GM19468 (cell line): ENCODE results near the gene COMMD10.
A peak's percentile ranks its signal among the peaks of the same experiment; 100 is the strongest.

Experiments used
- ATAC-seq: cut with Tn5 transposase; IDR thresholded peaks from one replicate; pipeline ENCODE4 v1.9.1; 2021; ENCODE audit warnings: mild to moderate bottlenecking, moderate library complexity, moderate number of reproducible peaks; ENCODE audit not compliant: unreplicated experiment; ENCODE audit errors: extremely low read depth

Gene COMMD10

DNA sequence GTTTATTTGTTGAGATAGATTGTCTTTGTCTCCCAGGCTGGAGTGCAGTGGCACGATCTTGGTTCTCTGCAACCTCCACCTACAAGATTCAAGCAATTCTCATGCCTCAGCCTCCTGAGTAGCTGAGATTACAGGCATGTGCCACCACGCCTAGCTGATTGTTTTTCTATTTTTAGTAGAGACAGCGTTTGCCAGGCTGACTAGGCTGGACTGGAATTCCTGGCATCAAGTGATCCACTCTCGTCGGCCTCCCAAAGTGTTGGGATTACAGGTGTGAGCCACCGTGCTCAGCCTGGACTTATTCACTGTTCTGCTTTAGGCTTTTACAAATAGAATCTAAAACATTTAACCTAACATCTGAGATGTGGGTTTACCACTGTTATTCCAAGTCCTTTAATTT, 91.3 kb downstream of the COMMD10 start:
- ATAC-seq = no peak

DNA sequence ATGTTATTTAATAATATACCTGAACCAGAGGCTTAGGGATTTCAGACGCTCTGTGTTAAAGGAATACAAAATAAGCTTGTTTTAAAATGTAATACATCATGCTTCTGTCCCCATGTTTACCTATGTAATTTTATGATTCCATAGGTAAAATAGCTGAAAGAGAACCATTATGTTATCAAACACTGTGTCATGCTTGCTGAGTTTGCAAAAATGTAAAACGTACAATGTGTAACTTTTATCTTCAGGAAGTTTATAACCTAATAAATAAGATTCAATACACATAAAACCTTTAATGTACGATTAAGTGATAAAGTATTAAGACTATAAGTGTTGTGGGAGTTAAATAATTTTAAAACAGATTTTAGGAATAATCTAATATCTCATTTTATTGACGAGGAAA, 94.1 kb downstream of the COMMD10 start:
- no peak for ATAC-seq

DNA sequence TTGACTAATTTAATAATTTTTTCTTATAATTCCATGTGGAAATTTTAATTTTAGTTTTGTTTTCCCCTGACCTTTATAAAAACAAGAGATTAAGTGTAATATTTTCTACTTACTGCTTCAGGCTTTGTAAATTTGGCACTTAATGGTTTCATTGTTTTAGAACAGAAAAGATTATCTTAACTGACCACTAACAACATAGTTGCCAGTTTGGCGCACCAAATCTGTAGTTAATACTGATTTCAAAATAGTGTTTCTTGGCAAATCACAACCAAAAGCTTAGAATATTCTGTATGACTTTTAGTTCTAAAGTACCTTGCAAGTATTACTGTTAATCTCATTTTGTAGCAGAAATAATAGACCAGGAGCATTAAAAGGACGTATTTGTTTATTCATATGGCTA, 124.3 kb downstream of the COMMD10 start:
- ATAC-seq = no peak

DNA sequence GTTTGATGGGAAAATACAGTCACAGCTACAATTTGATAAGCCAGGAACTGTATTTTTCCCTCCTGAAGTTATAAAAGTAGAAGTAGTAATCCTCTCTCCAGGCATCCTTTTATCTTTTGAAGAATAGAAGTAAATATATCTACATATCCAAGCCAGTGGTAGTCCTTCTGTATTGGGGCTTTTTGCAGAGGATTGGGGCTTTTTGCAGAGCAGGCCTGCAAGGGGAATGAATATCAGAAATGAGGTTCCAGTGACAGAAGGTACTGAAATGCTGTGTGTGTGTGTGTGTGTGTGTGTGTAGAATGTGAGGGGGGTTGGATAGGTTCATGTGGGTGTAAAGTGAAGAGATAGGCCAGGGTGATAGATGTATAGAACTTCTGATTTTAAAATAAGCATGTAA, 127.4 kb downstream of the COMMD10 start:
- ATAC-seq = no peak

DNA sequence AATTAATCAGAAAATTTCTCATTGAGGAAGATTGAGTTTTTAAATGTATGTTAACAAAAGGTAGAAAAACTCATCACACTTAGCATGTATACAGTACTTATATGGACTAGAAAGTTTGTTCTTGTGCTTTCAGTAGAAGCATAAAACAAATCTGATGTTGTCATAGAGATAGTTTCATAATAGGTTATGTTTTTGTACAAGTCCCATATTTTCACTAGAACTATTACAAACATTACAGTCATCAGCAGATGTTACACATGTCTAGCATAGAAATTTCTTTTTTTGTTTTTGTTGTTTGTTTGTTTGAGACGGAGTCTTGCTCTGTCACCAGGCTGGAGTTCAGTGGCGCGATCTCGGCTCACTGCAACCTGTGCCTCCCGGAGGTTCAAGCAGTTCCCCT, 131.4 kb downstream of the COMMD10 start:
- ATAC-seq = no peak

DNA sequence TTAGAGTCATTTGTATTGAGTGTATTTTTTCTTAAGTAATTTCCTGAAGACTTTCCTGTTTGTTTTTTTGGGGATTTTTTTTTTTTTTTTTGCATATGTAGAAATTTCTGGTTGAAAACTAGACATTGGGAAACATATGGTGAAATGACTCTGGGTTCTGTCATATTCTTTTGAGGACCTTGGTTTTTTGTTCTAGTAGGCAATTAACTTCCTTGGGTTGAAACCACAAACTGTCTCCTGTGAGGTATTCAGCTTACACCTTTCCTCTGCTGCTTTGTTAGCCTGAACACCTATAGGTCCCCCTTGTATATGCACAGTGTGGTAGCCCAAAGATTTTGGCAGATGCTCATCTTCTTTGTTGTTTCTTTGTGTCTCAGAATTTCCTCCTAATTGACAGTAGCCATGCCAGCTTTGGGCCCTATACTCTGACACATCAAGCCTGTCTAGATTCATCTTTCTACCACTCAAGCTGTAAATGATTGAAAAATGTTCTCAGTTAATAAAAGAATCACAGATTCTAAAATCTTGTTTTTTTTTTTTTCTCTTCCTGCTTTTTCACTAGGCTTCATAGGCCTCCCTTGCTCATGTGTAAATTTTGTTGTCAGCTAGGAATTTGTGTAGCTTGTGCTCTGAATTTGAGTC, 140.6 kb downstream of the COMMD10 start:
- ATAC-seq = no peak

DNA sequence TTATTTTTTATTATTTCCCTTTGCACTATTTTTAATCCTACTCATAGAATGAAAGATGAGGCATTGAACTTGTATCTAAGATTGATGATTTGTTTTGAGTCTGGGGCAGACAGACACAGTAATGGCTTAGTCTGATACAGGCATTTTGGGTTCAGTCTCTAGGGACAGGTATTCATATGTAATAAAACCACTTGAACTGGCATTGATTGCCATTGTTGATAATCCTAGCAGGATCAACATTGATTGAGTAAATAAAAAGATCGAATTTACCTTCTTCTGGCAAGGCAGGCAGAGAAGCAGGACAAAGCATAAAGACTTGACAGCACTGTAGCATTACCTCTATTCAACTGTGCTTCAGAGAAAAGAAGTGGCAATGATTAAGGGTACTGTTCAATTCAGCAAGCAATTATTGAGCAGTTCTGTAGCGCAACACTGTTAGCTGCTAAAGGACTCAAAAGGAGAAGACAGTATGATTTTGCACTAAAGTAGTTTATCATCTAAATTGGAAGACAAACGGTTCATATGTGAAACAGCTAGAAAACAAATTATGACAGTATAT, 144.4 kb downstream of the COMMD10 start:
- ATAC-seq = no peak

DNA sequence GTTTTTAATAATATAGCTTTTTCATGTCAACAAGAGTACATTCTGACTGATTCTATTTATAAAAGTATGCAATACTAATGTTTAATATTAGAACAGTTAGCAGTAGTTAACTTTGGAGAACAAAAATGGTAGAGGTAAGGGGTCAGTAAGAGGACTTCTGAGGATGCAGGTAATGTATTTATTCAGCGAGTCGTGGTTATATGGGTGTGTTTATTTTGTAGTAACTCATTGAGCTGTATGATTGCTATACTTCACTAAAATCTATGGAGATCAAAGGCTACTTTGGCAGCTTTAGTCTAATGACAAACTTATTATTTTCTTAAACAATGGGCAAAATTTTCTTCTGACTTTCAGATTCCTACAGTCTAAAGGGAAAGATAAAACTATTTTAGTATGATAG, 146.5 kb downstream of the COMMD10 start:
- ATAC-seq = no peak

DNA sequence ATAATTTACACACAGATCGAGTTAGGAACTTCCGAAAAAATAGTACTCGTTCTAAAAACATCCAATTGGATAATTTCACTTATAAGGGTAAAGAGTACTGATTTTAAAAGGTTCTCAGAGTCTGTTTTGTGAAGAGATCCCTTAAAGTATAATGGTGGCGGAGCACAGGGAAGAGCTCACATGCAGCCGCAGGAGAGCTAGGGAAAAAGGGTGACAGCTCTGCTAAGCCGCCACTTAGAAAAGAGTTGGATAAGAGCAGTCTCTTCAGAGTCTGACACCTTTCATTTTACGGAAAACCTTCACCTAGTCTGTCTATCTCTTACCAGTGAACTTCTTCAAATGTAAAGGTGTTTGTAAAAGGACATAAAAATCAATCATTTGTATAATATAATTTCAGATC, 149.9 kb downstream of the COMMD10 start:
- no peak for ATAC-seq

DNA sequence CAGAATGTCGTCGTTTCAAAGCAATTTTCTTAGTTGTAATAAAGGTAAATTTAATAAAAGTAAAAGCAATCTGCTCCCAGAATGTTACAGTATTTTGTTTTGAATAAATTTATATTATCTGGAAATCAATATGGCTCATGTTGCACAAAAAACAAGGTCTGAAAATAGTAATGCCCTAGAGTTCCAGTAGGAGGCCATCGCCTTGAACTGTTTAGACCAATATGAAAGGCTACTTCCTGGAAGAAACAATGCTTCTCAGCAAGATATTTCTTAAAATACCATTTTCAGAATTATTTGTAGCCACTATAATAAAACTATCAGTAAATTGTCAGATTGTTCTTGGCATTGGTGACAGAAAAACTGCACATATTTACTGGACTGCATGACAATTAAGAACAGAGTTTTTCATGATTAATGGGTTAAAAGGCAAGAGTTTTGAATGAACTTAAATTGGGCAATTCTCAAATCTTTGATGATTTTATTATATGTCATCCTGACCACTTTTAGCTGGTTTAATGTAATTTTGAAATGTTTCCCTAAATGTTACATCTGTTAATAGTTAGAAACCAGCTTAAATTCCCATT, 153.2 kb downstream of the COMMD10 start:
- ATAC-seq = no peak

DNA sequence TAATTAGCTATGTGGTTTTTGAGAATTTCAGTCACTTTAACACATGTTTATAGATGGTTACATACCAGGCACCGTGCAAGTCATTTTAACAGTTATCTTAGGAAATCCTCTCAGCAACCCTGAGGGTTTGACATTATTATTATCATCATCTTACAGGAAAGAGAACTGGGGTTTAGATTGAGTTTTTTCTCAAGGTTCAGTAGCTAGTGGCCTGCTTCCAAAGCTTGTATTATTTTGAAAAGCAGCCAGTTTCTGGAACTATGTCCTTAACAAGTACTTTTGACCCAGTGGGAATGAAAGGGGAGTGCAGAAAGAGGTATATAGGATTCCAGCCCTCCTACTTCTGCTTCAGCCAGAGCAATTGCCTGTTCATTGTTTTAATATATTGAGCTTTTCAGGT, 157.5 kb downstream of the COMMD10 start:
- ATAC-seq = no peak

DNA sequence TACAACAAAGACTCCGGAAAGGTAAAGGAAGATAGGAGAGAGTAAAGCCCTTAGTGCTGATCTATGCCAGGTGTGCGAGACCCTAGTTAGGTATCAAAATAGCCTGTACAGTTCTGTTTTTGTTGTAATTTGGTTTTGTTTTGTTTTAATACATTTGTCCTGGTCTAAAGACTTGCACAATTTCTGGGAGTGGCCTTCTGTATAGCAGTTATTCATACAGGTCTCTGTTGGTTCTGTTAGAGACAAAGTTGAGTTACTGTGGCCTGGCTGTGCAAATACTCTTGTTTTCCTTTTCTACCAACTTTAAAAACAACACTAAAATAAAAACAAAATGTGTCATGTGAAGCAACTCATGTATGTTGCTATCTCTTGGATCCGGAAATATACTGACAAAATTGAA, 163.6 kb downstream of the COMMD10 start:
- no peak for ATAC-seq

DNA sequence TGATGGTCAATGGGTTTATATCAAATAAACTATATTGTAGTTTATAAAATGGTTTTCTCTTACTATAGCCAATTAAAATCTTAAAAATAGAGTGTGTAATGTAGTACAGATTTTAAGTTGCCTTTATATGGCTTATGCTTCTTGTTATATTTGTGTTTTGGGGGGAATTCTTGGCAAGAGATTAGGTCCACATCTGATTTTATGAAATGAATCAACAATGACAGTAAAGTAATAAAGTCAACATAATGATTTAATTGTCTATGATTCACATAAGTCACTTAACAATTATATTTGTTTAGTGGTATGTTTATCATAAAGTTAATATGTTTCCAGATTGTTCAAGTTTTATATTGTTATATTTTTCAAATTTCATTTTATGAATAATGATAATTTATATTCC, 164.8 kb downstream of the COMMD10 start:
- ATAC-seq = no peak

DNA sequence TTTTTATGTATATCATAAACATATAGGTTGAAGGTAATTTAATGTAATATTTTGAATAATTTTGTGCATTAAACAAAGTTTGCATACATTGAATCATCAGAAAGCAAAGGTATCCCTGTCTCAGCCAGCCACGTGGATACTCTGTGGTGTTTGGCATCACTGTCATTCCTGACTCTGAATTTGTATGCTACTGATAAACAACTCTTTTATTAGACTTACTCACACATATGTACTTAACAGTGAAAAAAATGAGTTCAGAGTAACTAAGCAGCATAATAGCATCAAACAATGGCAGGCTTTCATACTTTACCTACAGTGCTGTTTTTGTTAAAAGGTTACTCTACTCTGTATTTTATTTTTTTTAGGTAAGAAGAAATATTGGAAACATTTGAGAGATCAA, 171.9 kb downstream of the COMMD10 start:
- no peak for ATAC-seq

DNA sequence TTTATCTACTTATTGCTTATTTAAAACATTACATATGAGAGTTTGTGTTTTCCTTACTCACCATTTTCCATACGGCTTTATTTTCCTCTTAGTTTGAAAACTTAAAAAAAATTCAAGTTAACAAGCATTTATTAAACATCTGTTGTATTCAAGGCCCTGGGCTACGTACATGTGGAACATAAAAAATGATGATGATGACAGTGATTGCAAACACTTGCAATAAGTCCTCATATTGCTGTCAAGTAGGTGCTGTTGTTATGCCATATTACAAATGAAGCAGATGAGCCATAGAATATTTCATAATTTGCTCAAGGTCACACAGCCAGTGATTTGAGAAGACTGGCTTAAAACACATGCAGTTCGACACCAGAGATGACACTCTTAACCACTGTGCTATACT, 180.6 kb downstream of the COMMD10 start:
- no peak for ATAC-seq

DNA sequence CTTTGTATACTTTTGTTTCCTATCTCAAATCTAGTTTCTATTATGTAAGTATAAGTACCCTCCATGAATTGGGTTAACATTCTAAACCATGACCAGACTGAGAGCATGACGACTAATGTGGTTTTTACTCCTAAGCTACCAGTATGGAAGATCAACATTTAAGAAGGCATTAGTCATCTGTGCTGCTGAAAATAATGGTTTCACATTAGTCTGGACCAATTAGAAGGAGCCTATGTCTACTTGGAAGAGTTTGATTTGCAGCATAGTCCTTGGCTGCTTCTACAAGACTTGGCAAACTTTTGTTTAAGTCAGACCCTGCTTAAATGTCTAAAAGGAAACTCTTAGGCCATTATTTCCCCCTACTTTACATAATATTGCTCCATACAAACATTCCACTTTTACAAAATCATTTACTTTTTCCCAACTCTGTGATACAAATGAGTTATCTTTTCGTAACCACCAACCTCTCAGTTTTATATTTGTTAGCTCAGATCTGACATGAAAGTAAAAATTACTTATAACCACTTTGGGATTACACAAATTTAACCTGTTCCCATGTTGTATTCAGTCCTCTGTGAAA, 186.7 kb downstream of the COMMD10 start:
- ATAC-seq = no peak

DNA sequence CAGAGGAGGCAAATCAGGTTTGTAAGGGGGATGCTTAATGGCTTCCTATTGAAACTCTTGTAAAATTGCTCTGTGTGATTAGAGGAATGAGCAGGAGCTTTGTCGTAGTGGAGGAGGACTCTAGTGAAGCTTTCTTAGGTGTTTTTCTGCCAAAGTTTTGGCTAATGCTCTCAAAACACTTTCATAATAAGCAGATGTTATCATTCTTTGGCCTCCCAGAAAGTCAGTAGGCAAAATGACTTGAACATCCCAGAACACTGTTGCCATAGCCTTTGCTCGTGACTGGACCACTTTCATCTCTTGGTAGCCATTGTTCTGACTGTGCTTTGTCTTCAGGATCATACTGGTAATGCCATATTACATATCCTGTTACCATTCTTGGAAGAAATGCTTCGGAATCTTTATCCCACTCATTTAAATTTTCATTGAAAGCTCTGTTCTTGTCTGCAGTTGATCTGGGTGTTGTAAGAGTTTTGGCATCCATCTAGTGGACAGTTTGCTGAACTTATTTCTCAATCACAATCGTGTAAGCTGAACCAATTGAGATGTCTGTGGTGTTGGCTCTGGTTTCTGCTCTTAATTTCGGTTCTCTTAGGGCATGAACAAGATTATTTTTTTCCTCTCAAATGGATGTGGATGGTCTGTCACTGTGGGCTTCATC, 187.6 kb downstream of the COMMD10 start:
- no peak for ATAC-seq

DNA sequence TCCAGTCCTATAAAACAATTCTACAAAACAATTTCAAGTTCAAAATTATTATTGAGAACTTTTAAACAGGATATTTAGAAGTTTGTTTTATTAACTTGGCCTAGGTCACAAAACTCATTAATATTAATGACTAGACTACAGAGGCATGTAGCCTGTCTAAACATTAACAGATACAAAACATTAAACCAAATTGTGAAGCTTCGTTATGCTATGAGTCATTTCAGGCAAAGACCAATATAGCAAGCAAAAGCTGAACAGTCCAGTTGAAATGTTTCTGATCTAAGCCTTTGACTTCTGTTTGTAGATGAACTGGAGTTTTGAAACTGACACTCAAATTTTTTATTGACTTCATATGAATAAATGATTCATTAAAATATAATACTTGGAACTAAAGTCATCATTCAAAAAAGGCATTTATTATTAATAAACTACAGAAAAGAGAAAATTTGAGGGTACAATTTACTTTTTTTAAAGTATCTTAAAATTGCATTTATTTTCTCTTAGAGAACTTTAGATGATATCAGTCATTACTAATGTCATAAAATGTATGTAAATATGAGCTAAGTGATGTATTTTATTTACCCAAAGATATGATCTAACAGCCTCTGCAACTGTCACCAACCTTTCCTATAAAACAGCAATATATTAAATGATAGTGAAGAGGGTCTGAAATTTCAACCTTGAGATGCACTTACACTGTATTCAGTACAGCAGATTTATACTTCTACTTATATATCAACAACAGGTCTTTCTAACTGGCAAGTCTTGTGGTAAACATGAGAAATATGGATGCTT, 188.8 kb downstream of the COMMD10 start:
- ATAC-seq = peak; percentile 98

DNA sequence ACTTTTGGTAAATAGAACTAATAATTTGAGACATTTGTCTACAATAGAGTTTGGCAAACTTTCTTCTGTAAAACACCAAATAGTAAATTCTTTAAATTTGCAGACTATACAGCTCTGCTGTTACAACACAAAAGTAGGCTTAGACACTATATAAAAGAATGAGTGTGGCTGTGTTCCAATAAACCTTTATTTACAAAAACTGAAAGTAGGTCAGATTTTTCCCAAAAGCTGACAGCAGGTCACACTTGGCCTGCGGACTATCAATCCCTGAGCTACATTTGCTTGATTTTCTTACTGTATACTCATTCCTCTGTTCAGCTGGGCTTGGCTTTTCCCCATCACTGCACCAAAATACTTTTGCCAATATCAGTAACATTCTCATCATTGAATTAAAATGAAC, 189.4 kb downstream of the COMMD10 start:
- no peak for ATAC-seq

DNA sequence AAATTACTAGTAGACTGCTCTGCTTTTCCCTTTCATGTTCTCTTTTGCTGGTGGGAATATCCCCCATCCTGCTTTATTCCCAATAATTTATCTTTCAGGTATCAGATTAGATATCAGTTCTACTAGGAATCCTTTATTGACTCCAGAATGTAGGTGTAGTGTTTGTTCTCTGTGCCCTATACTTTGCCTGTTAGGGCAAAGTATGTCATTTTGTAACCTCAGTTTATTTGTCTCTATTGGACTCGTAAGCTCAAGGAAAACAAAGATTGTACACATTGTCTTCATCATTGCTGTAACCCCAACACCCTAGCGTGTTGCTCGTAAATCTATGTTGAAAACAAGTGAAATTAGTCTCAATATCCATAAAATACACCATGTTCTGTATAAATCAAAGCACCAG, 190.5 kb downstream of the COMMD10 start:
- no peak for ATAC-seq

DNA sequence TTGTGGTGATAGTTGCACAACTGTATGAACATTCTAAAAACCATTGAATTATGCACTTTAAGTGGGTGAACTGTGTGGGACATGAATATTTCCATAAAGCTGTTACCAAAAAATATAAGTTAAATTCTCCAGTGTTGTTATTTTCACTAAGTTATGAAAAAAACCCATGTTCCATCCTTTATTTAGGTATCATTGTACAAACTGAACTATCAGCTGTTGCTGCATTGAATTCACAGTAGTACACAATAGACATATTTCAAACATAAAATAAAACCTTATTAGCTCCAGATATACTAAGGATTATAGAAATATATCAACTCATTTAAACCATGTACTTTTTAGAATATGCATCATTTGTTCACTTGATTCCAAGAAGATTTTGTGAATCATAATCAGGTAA, 192.1 kb downstream of the COMMD10 start:
- no peak for ATAC-seq
